Measurements from ENCODE around the gene AMFR. TPM values are rescaled to one million over a fixed set of nuclear protein-coding genes. Genes with fewer than 3 reads are reported as not detected.

AMFR gene
- polyA plus RNA-seq, 3 donors = 28.3 to 68.1 (median 48.9) TPM

GRCh38 chr16:56312556-56312955, 112.8 kb downstream of the AMFR start:
- Histone ChIP-seq H3K79me2 (ENCODE audit: insufficient read depth, low read length) (no peaks in the 10 kb centered on the region), H3K4me2 (replicated peaks; ENCODE audit: extremely low read depth, low read length, poor library complexity, severe bottlenecking) (no peak overlapping the region), H3K4me3 (replicated peaks in 1 of 3; ENCODE audit: low read depth in 2 of 3, low read length in 3 of 3) (no peak overlapping the region), H3K4me1 (ENCODE audit: control insufficient read depth in 1 of 2, insufficient read depth in 2 of 2, low read length in 2 of 2) (no peaks in the 10 kb centered on the region), H3K9me3 (replicated peaks in 1 of 2; ENCODE audit: control insufficient read depth in 1 of 2, insufficient read depth in 1 of 2, low read length in 2 of 2) (no peaks in the 10 kb centered on the region), H3K27me3 (ENCODE audit: control insufficient read depth in 2 of 2, insufficient read depth in 2 of 2, low read length in 2 of 2) (no peaks in the 10 kb centered on the region), H4K20me1 (ENCODE audit: insufficient read depth, low read length) (no peaks in the 10 kb centered on the region), H2AFZ (ENCODE audit: insufficient read depth, low read depth, low read length, poor library complexity, severe bottlenecking) (no peak overlapping the region), H3K9ac (ENCODE audit: insufficient read depth, low read length, poor library complexity, severe bottlenecking) (no peak overlapping the region), H3K36me3 (replicated peaks in 1 of 2; ENCODE audit: control insufficient read depth in 1 of 2, insufficient read depth in 2 of 2, low read length in 2 of 2) (no peaks in the 10 kb centered on the region), H3K27ac (ENCODE audit: low read depth in 1 of 2, low read length in 2 of 2) (no peak overlapping the region)
- no peak for TF ChIP-seq CTCF (IDR thresholded peaks at IDR 0.05)
- Mint-ChIP-seq H3K4me1 (peaks cover 8% of the 10 kb centered on the region), H3K9me3 (peaks cover 0 to 2% (median 0%) of the 10 kb centered on the region in 7 donors), H3K27me3 (ENCODE audit: low read depth in 3 of 3) (peaks cover 6 to 14% (median 8%) of the 10 kb centered on the region in 3 donors), H3K36me3 (no peaks in the 10 kb centered on the region), H3K4me3 (no peak overlapping the region), H3K27ac (no peak overlapping the region)
- no peak for DNase-seq
- intact Hi-C loops (cut with micrococcal nuclease) = no loop called here
- 100% methylated on average over 4 of the region's 7 CpGs for WGBS (ENCODE audit: insufficient coverage)

GRCh38 chr16:56312028-56312300, 113.4 kb downstream of the AMFR start:
- no peak overlapping the region for H3K27ac ChIP-seq (ENCODE audit: low read depth in 1 of 2, low read length in 2 of 2)
- H4K20me1 ChIP-seq (ENCODE audit: insufficient read depth, low read length) = no peaks in the 10 kb centered on the region
- WGBS (ENCODE audit: insufficient coverage) = 35% methylated on average over 5 of the region's 11 CpGs
- no peak for TF ChIP-seq CTCF (IDR thresholded peaks at IDR 0.05)
- H3K4me1 Mint-ChIP-seq = peaks cover 7% of the 10 kb centered on the region
- H3K9me3 Mint-ChIP-seq = peaks cover 0 to 2% (median 0%) of the 10 kb centered on the region in 7 donors
- no peaks in the 10 kb centered on the region for H3K9me3 ChIP-seq (replicated peaks in 1 of 2; ENCODE audit: control insufficient read depth in 1 of 2, insufficient read depth in 1 of 2, low read length in 2 of 2)
- no peak overlapping the region for H3K4me3 ChIP-seq (replicated peaks in 1 of 3; ENCODE audit: low read depth in 2 of 3, low read length in 3 of 3)
- no peaks in the 10 kb centered on the region for H3K36me3 Mint-ChIP-seq
- peaks cover 4 to 12% (median 6%) of the 10 kb centered on the region in 3 donors for H3K27me3 Mint-ChIP-seq (ENCODE audit: low read depth in 3 of 3)
- H3K4me1 ChIP-seq (ENCODE audit: control insufficient read depth in 1 of 2, insufficient read depth in 2 of 2, low read length in 2 of 2) = no peaks in the 10 kb centered on the region
- H3K27ac Mint-ChIP-seq = no peak overlapping the region
- no peaks in the 10 kb centered on the region for H3K27me3 ChIP-seq (ENCODE audit: control insufficient read depth in 2 of 2, insufficient read depth in 2 of 2, low read length in 2 of 2)
- intact Hi-C loops (cut with micrococcal nuclease) = no loop called here
- H3K4me2 ChIP-seq (replicated peaks; ENCODE audit: extremely low read depth, low read length, poor library complexity, severe bottlenecking) = no peak overlapping the region
- H3K9ac ChIP-seq (ENCODE audit: insufficient read depth, low read length, poor library complexity, severe bottlenecking) = no peak overlapping the region
- peak overlapping the region; percentile 46 for H2AFZ ChIP-seq (ENCODE audit: insufficient read depth, low read depth, low read length, poor library complexity, severe bottlenecking)
- no peak for DNase-seq
- no peaks in the 10 kb centered on the region for H3K79me2 ChIP-seq (ENCODE audit: insufficient read depth, low read length)
- no peak overlapping the region for H3K4me3 Mint-ChIP-seq
- no peaks in the 10 kb centered on the region for H3K36me3 ChIP-seq (replicated peaks in 1 of 2; ENCODE audit: control insufficient read depth in 1 of 2, insufficient read depth in 2 of 2, low read length in 2 of 2)

Other genes with a start within 250 kb of the AMFR start
- gene GNAO1, start 234.1 kb downstream of the AMFR start, polyA plus RNA-seq = not detected
- 10 to 100 TPM; 33.0 to 65.0 (median 55.9) TPM for gene NUDT21, start 25.8 kb upstream of the AMFR start, polyA plus RNA-seq
- 10 to 100 TPM in 2 of 3 donors, 1 to 10 TPM in 1; 8.2 to 37.9 (median 23.4) TPM for gene OGFOD1, start 26.0 kb upstream of the AMFR start, polyA plus RNA-seq
- gene BBS2, start 94.5 kb upstream of the AMFR start, polyA plus RNA-seq = 10 to 100 TPM; 16.6 to 35.5 (median 18.8) TPM
- not detected for gene MT4, start 139.5 kb upstream of the AMFR start, polyA plus RNA-seq
- gene MT3, start 164.0 kb upstream of the AMFR start, polyA plus RNA-seq = not detected
- gene MT2A, start 183.0 kb upstream of the AMFR start, polyA plus RNA-seq = 100 to 1,000 TPM in 2 of 3 donors, 10 to 100 TPM in 1; 26.8 to 228 (median 126) TPM
- gene MT1E, start 200.2 kb upstream of the AMFR start, polyA plus RNA-seq = 1 to 10 TPM; 1.3 to 4.3 (median 4.0) TPM
- not detected for gene MT1M, start 207.1 kb upstream of the AMFR start, polyA plus RNA-seq
- gene MT1A, start 213.1 kb upstream of the AMFR start, polyA plus RNA-seq = not detected
- gene MT1B, start 226.3 kb upstream of the AMFR start, polyA plus RNA-seq = not detected
- 10 to 100 TPM; 10.2 to 21.9 (median 13.6) TPM for gene MT1F, start 232.4 kb upstream of the AMFR start, polyA plus RNA-seq
- 1 to 10 TPM in 2 of 3 donors, not detected in 1; 1.1 to 1.4 TPM for gene MT1G, start 242.5 kb upstream of the AMFR start, polyA plus RNA-seq
- gene MT1H, start 244.3 kb upstream of the AMFR start, polyA plus RNA-seq = under 1 TPM in 1 of 3 donors, not detected in 2; 0.76 TPM